ENCODE measurements around the gene PARD6G.

The PARD6G gene

GRCh38 chr18:80176334-80177073 is 70.8 kb downstream of the PARD6G start:
- Histone ChIP-seq H3K4me2 (ENCODE audit: low read length) (no peak overlapping the region), H2AFZ (ENCODE audit: low read length) (no peak overlapping the region), H3K4me1 (ENCODE audit: insufficient read depth, low read length, severe bottlenecking) (no peaks in the 10 kb centered on the region), H3K9me3 (ENCODE audit: low read length) (no peaks in the 10 kb centered on the region), H3K36me3 (ENCODE audit: insufficient read depth, low read length) (no peaks in the 10 kb centered on the region), H3F3A (ENCODE audit: insufficient read depth, low read length) (no peaks in the 10 kb centered on the region), H3K9me2 (ENCODE audit: low read depth, low read length) (no peaks in the 10 kb centered on the region), H3K27ac (ENCODE audit: low read depth, low read length, poor library complexity, severe bottlenecking) (no peak overlapping the region), H3K9ac (ENCODE audit: low read length) (no peak overlapping the region), H3K79me2 (ENCODE audit: insufficient read depth, low read length) (no peaks in the 10 kb centered on the region), H3K27me3 (ENCODE audit: insufficient read depth, low read length) (peaks cover 13% of the 10 kb centered on the region; the same call in 1 of the 2 replicates), H3K4me3 (ENCODE audit: low read depth, low read length, poor library complexity, severe bottlenecking) (no peak overlapping the region), H4K20me1 (ENCODE audit: insufficient read depth, low read length) (no peaks in the 10 kb centered on the region)
- no peak for TF ChIP-seq EZH2 (IDR thresholded peaks at IDR 0.05; ENCODE audit: borderline replicate concordance, low read length)
- TF ChIP-seq, protein P1, sequence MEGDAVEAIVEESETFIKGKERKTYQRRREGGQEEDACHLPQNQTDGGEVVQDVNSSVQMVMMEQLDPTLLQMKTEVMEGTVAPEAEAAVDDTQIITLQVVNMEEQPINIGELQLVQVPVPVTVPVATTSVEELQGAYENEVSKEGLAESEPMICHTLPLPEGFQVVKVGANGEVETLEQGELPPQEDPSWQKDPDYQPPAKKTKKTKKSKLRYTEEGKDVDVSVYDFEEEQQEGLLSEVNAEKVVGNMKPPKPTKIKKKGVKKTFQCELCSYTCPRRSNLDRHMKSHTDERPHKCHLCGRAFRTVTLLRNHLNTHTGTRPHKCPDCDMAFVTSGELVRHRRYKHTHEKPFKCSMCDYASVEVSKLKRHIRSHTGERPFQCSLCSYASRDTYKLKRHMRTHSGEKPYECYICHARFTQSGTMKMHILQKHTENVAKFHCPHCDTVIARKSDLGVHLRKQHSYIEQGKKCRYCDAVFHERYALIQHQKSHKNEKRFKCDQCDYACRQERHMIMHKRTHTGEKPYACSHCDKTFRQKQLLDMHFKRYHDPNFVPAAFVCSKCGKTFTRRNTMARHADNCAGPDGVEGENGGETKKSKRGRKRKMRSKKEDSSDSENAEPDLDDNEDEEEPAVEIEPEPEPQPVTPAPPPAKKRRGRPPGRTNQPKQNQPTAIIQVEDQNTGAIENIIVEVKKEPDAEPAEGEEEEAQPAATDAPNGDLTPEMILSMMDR (IDR thresholded peaks at IDR 0.05; ENCODE audit: low read length) = no peak

GRCh38 chr18:80175451-80176204 is 71.7 kb downstream of the PARD6G start:
- no peaks in the 10 kb centered on the region for H3K36me3 ChIP-seq (ENCODE audit: insufficient read depth, low read length)
- H3K4me2 ChIP-seq (ENCODE audit: low read length) = no peak overlapping the region; the same call in 1 of the 2 replicates
- H3K4me1 ChIP-seq (ENCODE audit: insufficient read depth, low read length, severe bottlenecking) = no peaks in the 10 kb centered on the region
- no peak overlapping the region for H3K4me3 ChIP-seq (ENCODE audit: low read depth, low read length, poor library complexity, severe bottlenecking)
- TF ChIP-seq, protein P1 (IDR thresholded peaks at IDR 0.05; ENCODE audit: low read length) = no peak
- no peak for TF ChIP-seq EZH2 (IDR thresholded peaks at IDR 0.05; ENCODE audit: borderline replicate concordance, low read length)
- H3F3A ChIP-seq (ENCODE audit: insufficient read depth, low read length) = no peaks in the 10 kb centered on the region
- H3K79me2 ChIP-seq (ENCODE audit: insufficient read depth, low read length) = no peaks in the 10 kb centered on the region
- H2AFZ ChIP-seq (ENCODE audit: low read length) = no peak overlapping the region
- no peak overlapping the region for H3K9ac ChIP-seq (ENCODE audit: low read length)
- H3K27ac ChIP-seq (ENCODE audit: low read depth, low read length, poor library complexity, severe bottlenecking) = no peak overlapping the region
- H4K20me1 ChIP-seq (ENCODE audit: insufficient read depth, low read length) = no peaks in the 10 kb centered on the region
- no peaks in the 10 kb centered on the region for H3K9me2 ChIP-seq (ENCODE audit: low read depth, low read length)
- H3K27me3 ChIP-seq (ENCODE audit: insufficient read depth, low read length) = peaks cover 12% of the 10 kb centered on the region; the same call in 1 of the 2 replicates
- no peaks in the 10 kb centered on the region for H3K9me3 ChIP-seq (ENCODE audit: low read length)

GRCh38 chr18:80173060-80173459 is 74.3 kb downstream of the PARD6G start:
- Histone ChIP-seq H3K4me2 (ENCODE audit: low read length) (no peak overlapping the region), H3K27me3 (ENCODE audit: insufficient read depth, low read length) (peaks cover 4% of the 10 kb centered on the region; the same call in 1 of the 2 replicates), H4K20me1 (ENCODE audit: insufficient read depth, low read length) (no peaks in the 10 kb centered on the region), H3K9ac (ENCODE audit: low read length) (no peak overlapping the region), H3K27ac (ENCODE audit: low read depth, low read length, poor library complexity, severe bottlenecking) (no peak overlapping the region), H3K4me3 (ENCODE audit: low read depth, low read length, poor library complexity, severe bottlenecking) (no peak overlapping the region), H3K36me3 (ENCODE audit: insufficient read depth, low read length) (no peaks in the 10 kb centered on the region), H2AFZ (ENCODE audit: low read length) (no peak overlapping the region), H3K9me3 (ENCODE audit: low read length) (no peaks in the 10 kb centered on the region), H3K4me1 (ENCODE audit: insufficient read depth, low read length, severe bottlenecking) (no peaks in the 10 kb centered on the region), H3K9me2 (ENCODE audit: low read depth, low read length) (no peaks in the 10 kb centered on the region), H3K79me2 (ENCODE audit: insufficient read depth, low read length) (no peaks in the 10 kb centered on the region), H3F3A (ENCODE audit: insufficient read depth, low read length) (no peaks in the 10 kb centered on the region)
- TF ChIP-seq, protein P1 (IDR thresholded peaks at IDR 0.05; ENCODE audit: low read length) = no peak
- no peak for TF ChIP-seq EZH2 (IDR thresholded peaks at IDR 0.05; ENCODE audit: borderline replicate concordance, low read length)

All from OCI-LY1 (cell line).